LNCaP clone FGC (cell line): ENCODE results near the gene NBR1.
A peak's percentile ranks its signal among the peaks of the same experiment; 100 is the strongest.

Experiments used
- DNase-seq: peaks from one replicate; pipeline ENCODE4 v3.0.0-alpha.2; 2011; ENCODE audit warnings: low read depth
- H3K4me3 ChIP-seq: 2 replicates; pipeline ENCODE4 v1.5.1; 2011; ENCODE audit warnings: mild to moderate bottlenecking, low read depth, low read length, control low read depth
- CTCF ChIP-seq: IDR thresholded peaks from 2 replicates; pipeline ENCODE4 v1.5.1; 2012; ENCODE audit warnings: mild to moderate bottlenecking; ENCODE audit not compliant: control insufficient read depth, insufficient read depth; ENCODE audit errors: extremely low read depth

The NBR1 gene

GRCh38 chr17:43212641-43213490 is 41.9 kb downstream of the NBR1 start:
- DNase-seq, result peak; percentile 4
- TF ChIP-seq CTCF, result no peak
- no peak overlapping the region for H3K4me3 ChIP-seq

- no peak overlapping the region for H3K4me3 ChIP-seq
- TF ChIP-seq CTCF, result no peak
- no peak for DNase-seq
Measured at GRCh38 chr17:43213545-43213944, 42.5 kb downstream of the NBR1 start.

- TF ChIP-seq CTCF, result no peak
- no peak overlapping the region for H3K4me3 ChIP-seq
- DNase-seq, result no peak
Measured at GRCh38 chr17:43215341-43215740, 44.3 kb downstream of the NBR1 start.

- no peak for DNase-seq
- no peak overlapping the region for H3K4me3 ChIP-seq
- no peak for TF ChIP-seq CTCF
Measured at GRCh38 chr17:43216369-43216761, 45.4 kb downstream of the NBR1 start.

- no peak for TF ChIP-seq CTCF
- H3K4me3 ChIP-seq, result no peak overlapping the region
- DNase-seq, result no peak
Measured at GRCh38 chr17:43216762-43217613, 46.0 kb downstream of the NBR1 start.

- no peak for DNase-seq
- TF ChIP-seq CTCF, result no peak
- H3K4me3 ChIP-seq, result no peak overlapping the region
Measured at GRCh38 chr17:43217614-43218087, 46.6 kb downstream of the NBR1 start.
